Activated CD8-positive, alpha-beta T cell treated with anti-CD3 and anti-CD28 coated beads, Interleukin-2, amount 10 ng/mL, durations not matched to agents 7 days and 5 days (primary cell): Measurements from ENCODE around the gene ANKRD9. TPM values are rescaled to one million over a fixed set of nuclear protein-coding genes. Genes with fewer than 3 reads are reported as not detected.

Experiments used
- ATAC-seq: fragments of 150-1000 bp; cut with Tn5 transposase; one replicate; pipeline ENCODE4 v1.10.0; 2021; ENCODE audit warnings: moderate library complexity
- CTCF ChIA-PET: fragments of 350-600 bp; sonication (Branson Sonifier 250); formaldehyde crosslinking; loops from one replicate; lab custom pipeline; 2021; ENCODE audit warnings: antibody characterized with exemption; lab: Charles Lee
- POLR2A ChIA-PET: fragments of 350-600 bp; sonication (Branson Sonifier 250); formaldehyde crosslinking; loops from one replicate; lab custom pipeline; 2021; ENCODE audit warnings: antibody characterized with exemption; lab: Charles Lee
- DNase-seq: peaks from one replicate; pipeline ENCODE4 v3.0.0-alpha.2; 2020
- H3K27ac Mint-ChIP-seq: one replicate; pipeline ENCODE4 v1.8.0; 2021; ENCODE audit warnings: mild to moderate bottlenecking, mixed read lengths
- H3K27me3 Mint-ChIP-seq: one replicate; pipeline ENCODE4 v1.8.0; 2021; ENCODE audit warnings: low read depth, mixed read lengths
- H3K36me3 Mint-ChIP-seq: one replicate; pipeline ENCODE4 v1.8.0; 2021; ENCODE audit warnings: low read depth, mixed read lengths
- H3K4me1 Mint-ChIP-seq: one replicate; pipeline ENCODE4 v1.8.0; 2021; ENCODE audit warnings: low read depth, mixed read lengths
- H3K4me3 Mint-ChIP-seq: one replicate; pipeline ENCODE4 v1.8.0; 2021; ENCODE audit warnings: mild to moderate bottlenecking, mixed read lengths
- H3K9me3 Mint-ChIP-seq: one replicate; pipeline ENCODE4 v1.8.0; 2022; ENCODE audit warnings: mixed read lengths; ENCODE audit not compliant: insufficient read depth
- microRNA-seq: library from miRNA; unstranded; fragments of <30 nt; microRNA quantifications from one replicate; pipeline ENCODE4 v1.2.0, GENCODE V29; 2022
- total RNA-seq, 2 experiments: library from RNA; stranded (reverse); gene quantifications; one replicate each; pipeline ENCODE4 v1.2.3, GENCODE V29; 2021

The ANKRD9 gene
- total RNA-seq, 2 experiments from 2014 or later, result 9.7 to 10.0 TPM

DNA sequence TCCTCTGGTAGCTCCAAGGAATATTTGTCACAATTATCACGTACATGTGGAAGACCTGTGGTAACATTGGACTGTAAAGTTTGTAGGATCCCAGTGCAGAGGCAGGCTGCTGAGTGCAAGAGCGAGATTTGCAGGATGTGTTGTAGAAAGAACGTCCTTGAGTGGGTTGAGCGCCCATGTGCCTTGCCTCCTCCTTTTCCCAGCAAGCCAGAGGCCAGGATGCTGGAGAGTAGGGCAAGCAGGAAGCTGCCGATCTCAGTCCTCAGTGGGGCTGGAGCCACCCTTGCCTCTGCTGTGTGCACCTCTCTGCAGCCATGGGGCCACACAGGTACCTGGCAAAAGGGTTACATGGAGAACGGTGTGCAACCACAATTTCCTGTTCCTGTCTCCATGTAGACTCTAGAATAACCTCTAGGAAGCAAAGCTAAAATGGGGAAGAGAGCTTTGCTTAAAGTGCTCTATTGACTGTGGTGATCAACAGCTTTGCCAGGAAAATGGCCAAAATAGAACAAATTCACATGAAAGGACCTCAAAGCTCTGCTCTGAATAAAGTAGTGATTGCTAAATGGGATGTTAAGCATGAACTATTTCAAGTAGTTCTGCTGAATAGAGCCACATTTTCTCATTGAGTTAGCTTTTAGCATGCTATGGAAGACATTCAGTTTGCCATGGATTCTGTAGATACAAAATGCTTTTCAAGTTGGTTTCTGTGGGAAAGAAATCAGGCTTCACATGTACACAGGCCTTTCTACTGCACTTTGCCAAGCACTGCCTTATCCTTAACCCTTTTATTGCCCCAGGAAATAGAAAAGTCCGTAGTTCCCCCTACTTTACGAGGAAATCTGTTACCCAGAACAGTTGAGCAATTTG, 37.4 kb downstream of the ANKRD9 start:
- Mint-ChIP-seq H3K4me3 (no peak overlapping the region), H3K36me3 (no peaks in the 10 kb centered on the region), H3K9me3 (no peaks in the 10 kb centered on the region), H3K4me1 (peaks cover 12% of the 10 kb centered on the region), H3K27ac (no peak overlapping the region), H3K27me3 (no peaks in the 10 kb centered on the region)
- ChIA-PET POLR2A (interaction anchor here (0.6 kb wide), 1 partner anchor 1448 kb away, joined by 5 read pairs; no protein-coding TSS in a partner anchor), CTCF (interaction anchor here (0.6 to 2.2 kb wide), 2 partner anchors 34 to 38 kb away, joined by 4 to 9 read pairs; no protein-coding TSS in a partner anchor)
- no peak for ATAC-seq
- DNase-seq, result no peak

GRCh38 chr14:102469261-102469660, 40.3 kb downstream of the ANKRD9 start:
- ATAC-seq (no peak), DNase-seq (no peak)
- Mint-ChIP-seq H3K4me3 (no peak overlapping the region), H3K9me3 (no peaks in the 10 kb centered on the region), H3K36me3 (peaks cover 4% of the 10 kb centered on the region), H3K27me3 (no peaks in the 10 kb centered on the region), H3K27ac (no peak overlapping the region), H3K4me1 (peaks cover 12% of the 10 kb centered on the region)
- CTCF ChIA-PET, result no interaction called here
- POLR2A ChIA-PET, result no interaction called here

- DNase-seq, result no peak
- CTCF ChIA-PET, result no interaction called here
- Mint-ChIP-seq H3K27me3 (no peaks in the 10 kb centered on the region), H3K9me3 (no peaks in the 10 kb centered on the region), H3K4me1 (peaks cover 8% of the 10 kb centered on the region), H3K36me3 (peaks cover 4% of the 10 kb centered on the region), H3K27ac (no peak overlapping the region), H3K4me3 (no peak overlapping the region)
- POLR2A ChIA-PET, result no interaction called here
- ATAC-seq, result no peak
Observed at GRCh38 chr14:102464846-102465341, 44.7 kb downstream of the ANKRD9 start.

- no peak for ATAC-seq
- no peak for DNase-seq
- POLR2A ChIA-PET, result no interaction called here
- CTCF ChIA-PET, result no interaction called here
- H3K4me1 Mint-ChIP-seq, result peaks cover 8% of the 10 kb centered on the region
- no peaks in the 10 kb centered on the region for H3K27me3 Mint-ChIP-seq
- no peak overlapping the region for H3K4me3 Mint-ChIP-seq
- H3K27ac Mint-ChIP-seq, result no peak overlapping the region
- no peaks in the 10 kb centered on the region for H3K9me3 Mint-ChIP-seq
- H3K36me3 Mint-ChIP-seq, result peaks cover 4% of the 10 kb centered on the region
Observed at GRCh38 chr14:102464006-102464405, 45.6 kb downstream of the ANKRD9 start.

DNA sequence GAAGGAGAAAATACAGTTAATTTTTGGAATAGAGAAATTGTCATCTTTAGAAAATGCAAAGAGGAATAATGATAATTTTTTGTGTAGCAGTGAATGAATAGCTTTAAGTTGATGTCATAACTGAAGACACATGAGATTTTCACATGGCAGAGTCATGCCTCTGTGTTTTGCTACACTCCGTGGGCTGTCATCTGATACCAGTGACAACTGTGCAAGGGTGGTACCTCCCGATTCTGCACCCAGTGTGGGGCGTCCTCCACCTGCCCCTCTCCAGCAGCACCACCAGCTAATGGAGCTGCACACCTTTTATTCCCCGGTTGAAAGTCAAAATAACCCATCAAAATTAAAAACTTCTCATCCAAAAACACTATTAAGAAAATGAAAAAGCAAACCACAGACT, 47.2 kb downstream of the ANKRD9 start:
- Mint-ChIP-seq H3K27me3 (no peaks in the 10 kb centered on the region), H3K9me3 (no peaks in the 10 kb centered on the region), H3K4me3 (no peak overlapping the region), H3K27ac (no peak overlapping the region), H3K4me1 (peaks cover 8% of the 10 kb centered on the region), H3K36me3 (peaks cover 4% of the 10 kb centered on the region)
- DNase-seq, result no peak
- ChIA-PET CTCF (no interaction called here), POLR2A (no interaction called here)
- ATAC-seq, result no peak

DNA sequence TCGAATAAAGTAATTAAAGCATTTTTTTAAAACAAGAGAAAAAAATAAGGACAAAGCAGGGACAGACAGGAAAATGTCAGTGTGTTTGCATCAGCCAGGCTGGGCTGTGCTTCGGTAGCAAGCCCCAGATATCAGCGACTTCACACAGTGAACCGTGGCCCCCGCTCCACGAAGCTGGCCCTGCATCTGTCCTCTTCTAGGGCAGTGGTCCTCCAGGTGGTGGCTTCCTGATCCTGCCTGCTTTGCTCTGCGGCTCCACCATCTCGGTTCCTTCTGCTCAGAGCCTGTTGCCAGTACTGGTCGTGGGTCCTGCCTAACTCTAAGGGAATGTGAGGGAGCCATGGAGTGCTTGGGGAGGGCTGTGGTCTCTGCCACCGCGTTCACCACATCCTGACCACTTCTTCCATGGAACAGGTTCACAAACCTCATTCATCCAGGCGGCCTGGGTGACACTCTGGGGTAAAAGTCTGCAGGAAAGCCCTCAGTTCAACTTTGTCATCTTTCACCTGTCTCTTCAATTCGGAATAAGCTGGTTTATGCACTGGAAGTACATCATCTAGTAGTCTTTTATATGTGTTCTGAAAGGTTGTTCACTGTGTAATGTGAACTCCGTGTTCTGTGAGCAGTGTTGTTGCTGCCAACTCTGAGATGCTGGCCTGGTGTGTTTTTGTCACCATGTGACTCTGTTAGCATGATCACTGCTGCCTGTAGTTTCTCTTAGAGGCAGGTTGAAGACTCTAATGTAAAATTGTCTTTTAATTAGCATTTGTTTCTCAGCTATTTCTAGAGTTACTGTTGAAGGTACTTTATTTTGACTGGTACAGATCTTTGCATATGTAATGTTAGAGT, 47.9 kb downstream of the ANKRD9 start:
- H3K9me3 Mint-ChIP-seq, result no peaks in the 10 kb centered on the region
- DNase-seq (no peak), ATAC-seq (peak; percentile 27)
- peaks cover 4% of the 10 kb centered on the region for H3K36me3 Mint-ChIP-seq
- no peaks in the 10 kb centered on the region for H3K27me3 Mint-ChIP-seq
- H3K4me3 Mint-ChIP-seq, result no peak overlapping the region
- POLR2A ChIA-PET, result no interaction called here
- H3K4me1 Mint-ChIP-seq, result peaks cover 8% of the 10 kb centered on the region
- H3K27ac Mint-ChIP-seq, result no peak overlapping the region
- CTCF ChIA-PET, result no interaction called here

GRCh38 chr14:102457509-102457908, 52.1 kb downstream of the ANKRD9 start:
- H3K4me3 Mint-ChIP-seq, result no peak overlapping the region
- no peaks in the 10 kb centered on the region for H3K27me3 Mint-ChIP-seq
- no peaks in the 10 kb centered on the region for H3K9me3 Mint-ChIP-seq
- DNase-seq (no peak), ATAC-seq (no peak)
- no peak overlapping the region for H3K27ac Mint-ChIP-seq
- H3K4me1 Mint-ChIP-seq, result peaks cover 7% of the 10 kb centered on the region
- no peaks in the 10 kb centered on the region for H3K36me3 Mint-ChIP-seq
- ChIA-PET CTCF (no interaction called here), POLR2A (no interaction called here)

DNA sequence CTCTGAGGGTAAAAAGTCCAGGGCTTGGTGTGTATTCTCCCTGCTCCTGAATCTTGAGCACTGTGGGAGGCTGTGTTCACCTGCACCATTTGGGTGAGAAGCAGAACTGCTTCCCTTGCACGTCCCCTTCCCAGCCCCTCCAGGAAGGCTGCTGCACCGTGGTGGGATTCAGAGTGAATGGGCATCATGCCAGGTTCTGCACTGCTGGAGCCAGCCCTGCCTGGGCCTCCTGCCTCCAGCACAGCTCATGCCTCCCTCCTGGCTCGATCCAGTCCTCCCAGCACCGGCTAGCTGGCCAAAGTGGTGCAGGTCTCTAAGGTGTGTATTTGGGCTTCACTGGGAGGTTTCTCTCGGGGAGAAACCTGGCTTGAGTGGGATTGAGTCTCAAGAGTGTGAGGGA, 54.9 kb downstream of the ANKRD9 start:
- ATAC-seq (no peak), DNase-seq (no peak)
- no peaks in the 10 kb centered on the region for H3K9me3 Mint-ChIP-seq
- H3K27ac Mint-ChIP-seq, result no peak overlapping the region
- H3K4me3 Mint-ChIP-seq, result no peak overlapping the region
- H3K4me1 Mint-ChIP-seq, result no peaks in the 10 kb centered on the region
- H3K36me3 Mint-ChIP-seq, result peaks cover 2% of the 10 kb centered on the region
- CTCF ChIA-PET, result no interaction called here
- H3K27me3 Mint-ChIP-seq, result no peaks in the 10 kb centered on the region
- POLR2A ChIA-PET, result no interaction called here

GRCh38 chr14:102452302-102452701, 57.3 kb downstream of the ANKRD9 start:
- no peak overlapping the region for H3K4me3 Mint-ChIP-seq
- ATAC-seq (no peak), DNase-seq (no peak)
- no peaks in the 10 kb centered on the region for H3K9me3 Mint-ChIP-seq
- H3K36me3 Mint-ChIP-seq, result peaks cover 2% of the 10 kb centered on the region
- no peaks in the 10 kb centered on the region for H3K27me3 Mint-ChIP-seq
- CTCF ChIA-PET, result no interaction called here
- H3K4me1 Mint-ChIP-seq, result no peaks in the 10 kb centered on the region
- H3K27ac Mint-ChIP-seq, result no peak overlapping the region
- POLR2A ChIA-PET, result no interaction called here

Small RNA genes within 50 kb of the gene (microRNA-seq; reads per million reads assigned to microRNA genes)
- gene MIR4309, result not detected

Other genes starting within 250 kb of the ANKRD9 start
- 1 to 10 TPM; 3.3 to 4.1 TPM for gene MOK, start 204.6 kb downstream of the ANKRD9 start, total RNA-seq
- 10 to 100 TPM; 18.1 to 18.4 TPM for gene ZNF839, start 190.0 kb downstream of the ANKRD9 start, total RNA-seq
- 10 to 100 TPM; 31.1 to 33.4 TPM for gene CINP, start 146.9 kb downstream of the ANKRD9 start, total RNA-seq
- 1 to 10 TPM; 8.0 to 9.4 TPM for gene TECPR2, start 146.8 kb downstream of the ANKRD9 start, total RNA-seq
- gene RCOR1, start 82.9 kb upstream of the ANKRD9 start, total RNA-seq, result 10 to 100 TPM; 22.4 to 24.7 TPM